Measurements from ENCODE around the gene ZFYVE28.

DNA sequence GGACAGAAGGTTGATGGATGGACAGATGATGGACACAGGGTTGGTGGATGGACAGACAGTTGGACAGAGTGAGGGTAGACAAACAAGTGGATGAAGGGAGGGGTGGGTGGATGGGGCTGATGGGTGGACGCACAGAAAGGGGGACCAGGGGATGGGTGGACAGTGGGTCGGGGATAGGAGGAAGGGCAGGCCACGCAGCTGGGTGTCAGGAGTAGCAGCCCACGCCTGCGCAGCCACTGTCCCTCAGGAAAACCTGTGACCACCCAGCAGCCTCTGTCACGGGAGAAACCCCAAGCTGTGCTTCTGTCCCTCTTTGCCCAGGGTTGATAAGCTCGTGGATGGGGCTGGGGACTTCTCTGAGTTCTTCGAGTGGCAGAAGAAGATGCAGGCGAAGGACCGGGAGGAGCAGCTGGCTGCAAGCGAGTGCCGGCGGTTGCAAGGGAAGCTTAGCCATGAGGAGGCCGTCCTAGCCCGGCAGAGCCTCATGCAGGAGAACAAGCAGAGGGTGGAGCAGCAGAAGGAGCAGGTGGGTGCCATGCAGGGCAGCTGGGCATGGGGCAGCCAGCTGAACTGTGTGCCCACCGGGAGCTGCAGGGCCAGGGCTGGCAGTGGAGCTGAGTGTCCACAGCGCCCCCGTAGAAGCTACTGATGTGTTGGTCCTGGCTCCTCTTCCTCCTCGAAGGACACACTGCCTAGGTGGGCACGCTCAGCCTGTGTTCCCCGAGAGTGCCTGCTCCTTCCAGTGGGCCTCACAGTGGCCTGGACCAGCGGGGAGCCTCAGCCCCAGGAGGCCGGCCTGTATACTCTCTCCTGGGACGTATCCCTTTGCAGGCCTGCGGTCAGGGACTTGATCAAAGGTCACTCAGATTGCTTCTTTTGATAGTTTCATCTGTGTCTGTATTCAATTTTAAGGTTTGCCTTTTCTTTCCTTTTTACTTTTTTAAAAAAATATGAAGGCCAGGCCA, 33.7 kb upstream of the ZFYVE28 start:
- TF ChIP-seq POLR2AphosphoS5 (IDR thresholded peaks at IDR 0.05; ENCODE audit: low read depth, low read length): no peak
- TF ChIP-seq, protein P1, sequence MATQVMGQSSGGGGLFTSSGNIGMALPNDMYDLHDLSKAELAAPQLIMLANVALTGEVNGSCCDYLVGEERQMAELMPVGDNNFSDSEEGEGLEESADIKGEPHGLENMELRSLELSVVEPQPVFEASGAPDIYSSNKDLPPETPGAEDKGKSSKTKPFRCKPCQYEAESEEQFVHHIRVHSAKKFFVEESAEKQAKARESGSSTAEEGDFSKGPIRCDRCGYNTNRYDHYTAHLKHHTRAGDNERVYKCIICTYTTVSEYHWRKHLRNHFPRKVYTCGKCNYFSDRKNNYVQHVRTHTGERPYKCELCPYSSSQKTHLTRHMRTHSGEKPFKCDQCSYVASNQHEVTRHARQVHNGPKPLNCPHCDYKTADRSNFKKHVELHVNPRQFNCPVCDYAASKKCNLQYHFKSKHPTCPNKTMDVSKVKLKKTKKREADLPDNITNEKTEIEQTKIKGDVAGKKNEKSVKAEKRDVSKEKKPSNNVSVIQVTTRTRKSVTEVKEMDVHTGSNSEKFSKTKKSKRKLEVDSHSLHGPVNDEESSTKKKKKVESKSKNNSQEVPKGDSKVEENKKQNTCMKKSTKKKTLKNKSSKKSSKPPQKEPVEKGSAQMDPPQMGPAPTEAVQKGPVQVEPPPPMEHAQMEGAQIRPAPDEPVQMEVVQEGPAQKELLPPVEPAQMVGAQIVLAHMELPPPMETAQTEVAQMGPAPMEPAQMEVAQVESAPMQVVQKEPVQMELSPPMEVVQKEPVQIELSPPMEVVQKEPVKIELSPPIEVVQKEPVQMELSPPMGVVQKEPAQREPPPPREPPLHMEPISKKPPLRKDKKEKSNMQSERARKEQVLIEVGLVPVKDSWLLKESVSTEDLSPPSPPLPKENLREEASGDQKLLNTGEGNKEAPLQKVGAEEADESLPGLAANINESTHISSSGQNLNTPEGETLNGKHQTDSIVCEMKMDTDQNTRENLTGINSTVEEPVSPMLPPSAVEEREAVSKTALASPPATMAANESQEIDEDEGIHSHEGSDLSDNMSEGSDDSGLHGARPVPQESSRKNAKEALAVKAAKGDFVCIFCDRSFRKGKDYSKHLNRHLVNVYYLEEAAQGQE (IDR thresholded peaks at IDR 0.05; ENCODE audit: insufficient read depth in 1 of 2, low read depth in 2 of 2, low read length in 2 of 2): no peak
- TF ChIP-seq SIN3A (IDR thresholded peaks at IDR 0.05; ENCODE audit: borderline replicate concordance, insufficient read depth, low read length): no peak
- no peak for TF ChIP-seq TAF1 (IDR thresholded peaks at IDR 0.05; ENCODE audit: borderline replicate concordance, insufficient read depth, low read length)
